GM19025 (cell line): ENCODE measurements around the gene ADGRB2.
A peak's percentile ranks its signal among the peaks of the same experiment; 100 is the strongest.

Experiments
- ATAC-seq: cut with Tn5 transposase; IDR thresholded peaks from one replicate; pipeline ENCODE4 v1.9.1; 2021; ENCODE audit warnings: mild to moderate bottlenecking, low read depth, moderate library complexity; ENCODE audit not compliant: unreplicated experiment

The ADGRB2 gene

DNA sequence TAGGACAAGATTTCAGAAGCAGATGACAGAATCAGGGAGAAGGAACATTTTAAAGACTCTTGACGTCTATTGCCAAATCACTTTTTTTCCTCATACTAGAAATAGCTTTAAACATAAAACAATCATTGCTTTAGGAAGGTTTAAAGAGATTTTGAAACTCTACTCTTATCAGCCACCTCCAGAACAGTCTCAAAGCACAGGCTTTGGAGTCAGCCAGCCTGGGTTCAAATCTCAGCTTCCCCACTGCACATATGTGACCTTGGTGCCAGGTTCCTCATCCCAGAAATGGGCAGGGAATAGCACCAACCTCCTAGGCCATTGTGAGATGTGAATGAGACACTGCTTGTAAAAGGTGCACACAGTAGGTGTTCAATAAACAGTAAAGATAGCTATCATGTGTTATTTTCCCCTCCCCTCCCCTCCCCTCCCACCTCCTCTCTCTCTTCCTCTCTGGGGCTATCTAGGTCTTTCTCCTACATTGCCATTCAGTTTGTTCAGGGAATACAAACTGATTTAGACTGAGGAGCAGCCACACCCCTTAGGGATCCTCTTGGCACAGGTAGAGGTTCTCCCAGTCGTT is 31.0 kb upstream of the ADGRB2 start:
- no peak for ATAC-seq

DNA sequence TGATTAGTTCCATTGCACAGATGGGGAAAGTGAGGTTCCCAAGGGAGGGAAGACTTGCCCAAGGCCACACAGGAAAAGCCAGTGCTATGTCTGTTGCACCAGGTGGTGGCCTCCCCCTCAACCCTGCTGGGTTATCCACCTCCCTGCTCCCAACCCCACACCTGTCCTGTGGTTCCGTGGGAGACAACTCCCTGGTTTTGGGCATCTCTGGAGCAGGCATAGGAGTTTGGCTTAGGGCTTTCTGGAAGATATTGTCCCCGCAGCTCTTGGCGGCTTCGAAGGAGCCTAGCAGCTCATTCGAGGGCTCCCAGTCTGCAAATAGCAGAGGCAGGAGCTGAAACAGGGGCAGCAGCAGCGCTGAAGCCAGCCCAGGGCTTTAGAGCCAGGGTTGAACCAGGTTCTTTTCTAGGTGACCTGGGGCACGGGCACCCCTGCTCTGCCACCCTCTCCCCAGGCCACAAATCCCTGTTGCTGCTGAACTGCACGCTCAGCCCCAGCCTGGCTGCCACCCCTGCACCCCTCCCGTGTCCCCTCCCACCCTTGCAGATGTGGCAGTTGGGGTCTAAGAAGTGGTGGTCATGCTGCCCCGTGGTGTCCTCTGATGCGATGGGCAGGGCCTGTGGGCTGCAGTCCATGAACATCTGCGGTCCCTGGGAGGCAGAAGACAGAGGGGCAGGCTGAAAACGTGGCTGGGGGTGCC is 29.6 kb upstream of the ADGRB2 start:
- ATAC-seq = no peak

DNA sequence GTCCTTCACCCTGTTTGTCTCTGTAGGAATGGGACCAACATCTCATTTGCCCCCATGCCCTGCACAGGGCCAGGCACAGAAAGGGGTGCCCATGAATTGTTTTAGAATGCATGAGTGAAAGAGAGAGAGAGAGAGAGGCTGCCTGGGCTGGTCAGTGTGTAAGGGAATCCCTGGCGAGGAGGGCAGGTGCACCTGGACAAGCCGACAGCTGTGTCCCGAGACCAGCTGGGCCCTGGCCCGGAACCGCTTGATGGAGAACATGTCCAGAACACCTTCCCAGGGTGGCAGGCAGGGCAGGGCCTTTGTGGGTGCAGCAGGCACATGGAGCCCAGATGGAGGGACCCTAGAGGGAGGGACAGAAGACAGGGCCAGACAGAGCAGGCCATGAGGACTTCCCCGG is 28.9 kb upstream of the ADGRB2 start:
- no peak for ATAC-seq

DNA sequence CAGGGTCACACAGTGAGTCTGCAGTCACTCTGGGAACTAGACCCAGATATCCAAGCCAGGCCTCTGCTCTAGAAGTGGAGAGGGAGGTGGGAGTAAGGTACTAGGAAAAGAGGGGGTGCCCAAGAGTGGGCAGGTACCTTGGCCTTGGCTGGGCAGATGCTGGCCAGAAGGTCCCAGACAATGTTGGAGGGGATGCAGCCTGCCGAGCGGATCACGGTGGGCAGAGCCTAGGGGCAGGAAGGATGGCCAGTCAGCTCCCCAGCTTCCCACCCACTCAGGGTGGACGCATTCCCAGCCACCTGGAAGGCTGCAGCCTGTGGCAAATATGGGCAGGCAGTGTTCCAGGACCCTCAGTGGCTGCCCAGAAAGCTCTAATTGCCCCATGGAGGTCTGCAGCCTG is 28.4 kb upstream of the ADGRB2 start:
- ATAC-seq = no peak

DNA sequence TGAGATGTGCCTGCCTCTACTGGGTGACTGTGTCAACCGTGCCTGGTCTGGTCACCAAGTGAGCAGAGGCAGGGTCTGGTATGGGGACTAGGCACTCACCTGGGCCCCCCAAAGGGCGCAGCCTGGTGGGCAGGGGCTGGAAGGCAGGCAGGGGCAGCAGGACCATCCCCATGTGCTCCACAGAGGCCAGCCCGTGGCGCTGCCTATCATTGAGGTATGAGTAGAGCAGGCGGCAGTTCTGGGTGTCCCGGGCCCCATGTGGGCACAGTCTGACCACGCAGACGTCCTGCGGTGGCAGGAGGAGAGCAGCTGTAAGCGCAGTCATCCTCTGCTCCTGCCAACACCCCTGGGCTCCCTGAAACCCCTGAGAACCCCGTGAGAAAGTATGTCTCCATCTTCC is 28.0 kb upstream of the ADGRB2 start:
- ATAC-seq = no peak

DNA sequence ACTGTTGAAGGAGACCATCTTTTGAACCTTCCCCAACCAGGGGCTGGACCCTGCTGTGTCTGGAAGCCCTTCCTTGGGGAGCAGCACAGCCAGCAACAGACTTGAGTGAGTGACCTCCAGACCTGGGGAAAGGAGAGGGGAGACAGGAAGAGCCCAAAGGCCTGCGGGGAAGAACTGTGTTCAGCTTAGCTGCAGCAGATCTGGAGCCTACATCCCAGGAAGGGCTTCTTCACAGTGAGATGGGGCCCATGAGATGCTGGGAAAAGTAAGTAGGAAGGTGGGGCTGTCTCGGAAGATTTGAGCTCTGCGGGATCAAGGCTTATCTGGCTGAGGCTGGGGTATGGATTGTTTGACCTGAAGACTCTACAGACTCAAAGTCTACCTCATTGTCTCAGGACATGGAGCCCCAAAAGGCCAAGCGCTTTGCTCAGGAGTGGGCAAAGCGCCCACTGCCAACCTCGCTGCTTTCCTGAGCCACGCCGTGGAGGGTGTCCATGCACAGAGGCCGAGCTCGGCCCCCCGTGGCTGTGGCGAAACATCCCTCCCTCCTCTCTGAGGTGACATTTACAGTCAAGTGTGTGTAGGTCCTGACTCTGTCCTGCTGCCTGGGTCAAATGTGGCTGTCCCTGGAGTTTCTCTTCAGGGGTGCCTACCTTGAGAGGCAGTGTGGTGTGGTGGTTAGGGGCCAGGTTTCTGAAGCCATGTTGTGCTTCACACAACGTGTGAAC is 27.2 kb upstream of the ADGRB2 start:
- ATAC-seq = no peak

DNA sequence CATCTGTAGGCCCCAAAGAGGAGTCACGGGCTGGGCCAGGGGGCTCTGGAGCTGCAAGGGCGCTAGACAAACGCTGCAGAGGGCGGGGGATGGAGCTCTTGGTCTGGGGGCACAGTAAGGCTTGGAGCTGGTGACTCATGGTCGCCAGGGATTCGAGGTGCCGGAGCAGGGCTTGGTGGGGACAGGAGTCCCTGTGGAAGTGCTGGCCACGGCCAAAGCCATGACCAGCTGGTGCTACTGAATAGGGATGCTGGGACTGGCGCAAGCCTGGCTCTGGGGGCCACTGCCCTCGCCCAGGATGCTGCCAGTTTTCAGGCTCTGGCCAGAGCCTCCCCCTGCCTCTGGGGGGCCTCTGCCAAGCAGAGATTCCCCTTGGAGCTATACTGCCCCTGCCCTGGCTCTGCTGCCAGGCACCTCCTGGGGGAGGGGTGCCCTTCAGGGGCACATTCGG is 26.5 kb upstream of the ADGRB2 start:
- ATAC-seq = no peak

DNA sequence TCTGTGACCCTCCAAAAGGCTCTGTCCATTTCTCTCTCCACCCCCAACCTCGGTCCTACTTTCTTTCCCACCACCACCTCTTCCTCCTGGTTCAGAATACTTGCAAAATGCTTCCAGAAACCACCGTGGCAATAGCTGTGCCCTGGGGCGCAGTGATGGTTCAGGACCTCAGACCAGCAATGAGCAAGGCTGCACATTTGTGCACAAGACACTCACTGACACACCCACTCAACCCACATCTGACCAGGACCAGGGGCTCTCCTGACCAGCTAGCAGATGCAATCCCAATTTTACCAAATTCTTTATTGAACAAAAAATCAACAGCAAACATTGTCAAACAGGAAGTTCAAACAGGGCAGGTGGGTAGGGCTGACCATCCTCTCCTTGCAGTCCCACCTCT is 26.0 kb upstream of the ADGRB2 start:
- no peak for ATAC-seq

DNA sequence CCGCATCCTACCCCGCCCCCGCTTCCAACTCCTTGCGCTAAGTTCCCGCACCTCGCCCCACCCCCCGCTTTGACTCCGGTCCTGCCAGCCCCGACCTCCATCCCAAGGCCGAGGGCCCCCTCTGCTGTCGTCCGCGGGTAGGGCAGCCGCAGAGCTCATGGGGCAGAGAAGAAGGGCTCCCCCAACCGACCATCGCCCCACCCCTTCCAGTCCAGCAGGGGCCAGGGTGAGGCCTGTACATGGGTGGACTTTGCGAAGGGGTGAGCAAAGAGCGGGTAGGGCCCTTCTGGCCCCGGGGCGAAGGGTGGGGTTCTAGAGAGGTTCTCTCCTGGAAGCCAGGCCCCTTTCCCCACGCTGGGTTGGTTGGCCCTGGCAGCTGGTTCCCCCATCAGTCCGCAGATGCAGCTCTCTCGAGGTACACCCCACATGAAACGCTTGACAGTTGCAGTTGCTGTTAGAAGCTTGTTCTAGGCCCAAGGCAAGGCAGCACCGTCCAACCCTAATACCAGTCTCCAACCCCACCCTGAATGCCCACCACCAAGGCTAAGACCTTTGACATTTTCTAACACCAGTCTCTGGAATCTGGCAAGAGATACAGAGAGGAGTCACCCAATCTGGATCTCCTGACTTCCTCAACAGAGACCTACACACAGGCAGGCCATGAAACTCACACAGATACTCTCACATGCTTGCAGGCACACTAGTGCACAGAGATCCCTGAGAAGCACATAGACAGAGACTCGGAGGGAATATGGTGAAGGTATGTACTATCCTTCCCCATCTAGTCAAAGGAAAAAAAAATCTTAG is 25.3 kb upstream of the ADGRB2 start:
- ATAC-seq = peak; percentile 57

DNA sequence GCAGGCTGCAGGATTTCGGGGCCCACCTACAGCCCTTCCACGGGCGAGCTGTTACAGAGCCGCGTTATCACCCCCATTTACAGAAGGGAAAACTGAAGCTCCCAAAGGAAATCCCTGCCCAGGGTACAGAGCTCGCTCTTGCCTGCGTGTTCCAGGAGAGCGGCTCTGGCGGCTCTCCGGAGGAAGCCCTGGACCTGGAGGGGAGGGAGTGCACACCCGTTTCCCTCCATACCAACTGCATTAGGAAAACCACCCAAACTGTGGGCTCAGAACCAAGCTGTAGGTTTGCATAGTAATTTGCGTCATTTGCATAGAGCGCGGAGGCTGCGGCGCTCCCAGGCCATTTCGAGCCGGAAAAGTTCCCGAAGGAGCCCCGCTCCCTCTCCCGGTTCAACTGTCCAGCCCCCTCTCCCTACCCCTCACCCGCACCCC is 24.7 kb upstream of the ADGRB2 start:
- ATAC-seq = no peak

DNA sequence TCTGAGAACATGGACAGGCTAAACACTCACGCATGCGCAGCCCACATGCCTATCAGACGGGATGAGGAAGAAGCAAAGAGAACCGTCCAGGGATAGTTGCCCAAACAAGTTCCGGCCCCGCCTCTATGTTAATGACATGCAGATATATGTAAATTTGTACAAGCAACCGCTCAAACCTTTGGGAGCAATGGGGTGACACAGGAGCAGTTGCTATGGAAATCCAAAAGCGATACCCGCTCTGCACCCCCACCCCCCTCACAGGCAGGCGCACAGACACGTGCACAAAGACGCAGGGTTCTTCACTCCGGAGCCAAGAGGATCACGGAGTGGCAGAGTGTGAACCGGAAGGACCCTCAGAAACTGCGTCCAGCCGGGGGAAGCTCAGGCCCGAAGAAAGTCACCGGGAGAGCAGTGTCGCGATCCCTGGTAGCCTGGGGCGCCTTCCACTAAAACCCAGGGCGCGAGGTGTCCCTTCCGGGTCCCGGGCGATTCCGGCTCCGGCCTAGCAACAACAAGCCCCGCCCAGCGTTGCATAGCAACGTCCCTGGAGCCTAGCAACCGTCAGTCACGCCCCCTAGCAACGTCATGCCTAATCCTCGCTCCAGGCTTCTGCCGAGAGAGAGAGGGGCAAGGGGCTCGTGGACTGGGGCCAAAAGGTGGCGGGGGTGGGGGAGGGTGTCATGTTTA is 24.1 kb upstream of the ADGRB2 start:
- ATAC-seq = peak; percentile 60

DNA sequence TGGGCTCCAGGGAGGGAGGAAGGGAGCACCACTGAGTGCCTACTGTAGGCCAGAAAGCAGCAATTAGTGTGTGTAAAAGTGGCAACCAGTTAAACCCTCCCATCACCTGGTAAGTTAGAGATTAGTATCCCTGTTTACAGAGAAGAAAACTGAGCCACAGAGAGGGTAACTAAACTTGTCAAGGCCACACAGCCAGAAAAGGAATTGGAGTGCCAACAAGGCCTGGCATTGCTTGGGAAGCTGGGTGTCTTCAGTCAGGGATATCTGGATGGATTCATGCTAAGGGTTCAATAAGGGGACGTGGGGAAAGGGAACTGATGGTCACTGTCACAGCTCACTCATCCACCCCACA is 23.6 kb upstream of the ADGRB2 start:
- ATAC-seq = no peak

DNA sequence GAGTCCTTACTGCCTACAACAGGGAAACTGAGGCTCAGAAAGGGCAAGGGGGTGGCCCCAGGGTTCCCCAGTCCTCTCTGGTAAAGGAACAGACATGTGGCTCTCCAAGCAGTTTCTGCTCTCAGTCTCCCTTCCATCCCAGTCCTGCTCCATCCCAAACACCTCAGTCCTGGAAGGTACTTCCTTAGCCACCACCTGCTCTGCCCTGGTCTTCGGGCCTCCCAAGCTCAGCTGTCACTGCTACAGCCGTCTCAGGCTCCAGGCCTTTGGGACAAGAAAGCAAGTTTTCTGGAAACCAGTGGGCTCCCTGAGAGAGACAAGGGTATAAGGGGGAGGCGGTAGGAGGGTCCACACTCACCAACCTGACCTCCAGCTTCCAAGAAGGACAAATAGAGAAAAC is 23.1 kb upstream of the ADGRB2 start:
- no peak for ATAC-seq

DNA sequence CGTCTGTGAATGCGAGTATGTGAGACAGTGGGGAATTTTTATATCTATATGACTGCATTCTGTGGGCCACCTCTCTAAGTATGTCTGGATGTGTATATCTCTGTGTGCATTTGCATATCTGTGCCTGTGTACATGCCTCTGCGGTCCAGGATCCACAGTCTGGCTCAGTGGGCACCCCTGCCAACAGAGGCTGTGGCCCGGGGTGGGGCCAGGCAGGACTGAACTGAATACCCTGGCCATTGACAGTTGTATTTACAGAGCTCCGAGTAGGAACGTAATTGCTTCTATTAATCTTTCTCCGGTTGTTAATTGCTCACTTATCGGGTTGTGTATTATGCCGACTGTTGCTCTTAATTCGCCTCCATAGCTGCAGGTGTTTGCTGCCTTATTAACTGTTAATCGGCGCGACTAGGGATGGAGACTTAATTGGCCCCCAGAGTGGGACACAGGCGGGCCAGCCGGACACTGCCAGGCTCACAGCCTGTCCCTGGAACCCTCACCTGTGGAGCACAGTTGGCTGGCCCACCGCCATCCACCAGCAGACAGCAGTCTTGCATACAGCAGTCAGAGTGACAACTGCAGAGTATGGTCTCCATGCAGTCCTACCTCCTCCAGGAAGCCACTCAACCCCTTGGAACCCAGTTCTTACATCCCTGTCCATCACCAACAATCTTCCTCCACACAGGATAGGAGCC is 22.4 kb upstream of the ADGRB2 start:
- ATAC-seq = no peak

DNA sequence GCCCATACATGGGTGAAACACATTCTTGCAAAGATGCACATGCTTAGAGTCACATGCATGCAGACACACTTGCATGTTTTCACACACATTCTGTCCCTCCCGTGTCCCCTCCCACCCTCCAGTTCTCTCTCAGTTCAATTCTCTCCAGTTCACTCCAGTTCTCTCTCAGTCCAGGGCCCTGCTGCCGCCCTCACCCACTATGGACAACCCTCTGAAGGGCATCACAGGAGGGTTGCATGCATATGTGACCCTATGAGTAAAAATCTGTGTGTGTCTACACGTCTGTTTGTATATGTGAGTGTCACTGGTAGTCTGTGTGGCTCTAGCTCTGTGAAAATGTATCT is 21.8 kb upstream of the ADGRB2 start:
- ATAC-seq = no peak

DNA sequence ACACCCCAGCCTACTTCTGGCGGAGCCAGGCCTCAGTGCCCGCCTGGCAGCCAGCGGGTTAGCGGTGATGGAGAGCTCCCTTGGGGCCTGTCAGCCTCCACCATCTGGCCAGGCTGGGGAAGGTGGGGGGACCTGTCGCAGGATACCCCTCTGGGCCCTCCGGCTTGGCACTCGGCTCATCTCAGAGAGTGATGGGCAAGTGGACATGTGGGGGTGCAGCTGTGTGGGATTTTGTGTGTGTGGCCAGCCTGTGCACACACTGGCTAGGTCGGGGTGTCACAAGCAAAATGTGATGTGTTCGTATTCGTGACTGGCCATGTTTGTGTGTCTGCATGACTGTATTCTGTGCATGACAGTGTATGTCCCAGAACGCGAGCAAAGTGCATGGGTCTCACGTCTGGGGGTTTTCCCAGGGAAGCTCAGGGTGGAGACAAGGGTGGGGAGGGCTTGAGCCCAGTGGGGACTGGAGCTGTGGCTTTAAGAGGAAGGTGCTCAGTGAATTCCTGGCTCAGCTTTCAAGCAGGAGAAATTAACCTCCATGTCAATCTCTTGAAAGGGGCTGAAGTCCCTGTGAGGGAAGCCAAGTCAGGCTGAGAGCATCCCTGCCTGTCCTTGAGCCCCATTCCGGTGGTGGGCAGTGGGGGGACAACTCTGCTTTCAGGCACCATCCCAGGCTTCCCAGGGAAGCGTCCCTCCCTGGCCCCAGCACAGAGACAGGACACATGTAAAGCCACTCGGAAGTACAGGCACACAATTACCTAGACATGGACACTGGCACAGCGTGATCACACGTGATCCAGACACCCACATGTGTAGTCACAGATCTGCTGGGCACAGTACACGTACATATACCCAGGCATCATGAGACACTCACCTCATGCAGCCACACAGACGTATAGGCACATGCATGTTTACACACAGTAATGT is 21.1 kb upstream of the ADGRB2 start:
- ATAC-seq = no peak

DNA sequence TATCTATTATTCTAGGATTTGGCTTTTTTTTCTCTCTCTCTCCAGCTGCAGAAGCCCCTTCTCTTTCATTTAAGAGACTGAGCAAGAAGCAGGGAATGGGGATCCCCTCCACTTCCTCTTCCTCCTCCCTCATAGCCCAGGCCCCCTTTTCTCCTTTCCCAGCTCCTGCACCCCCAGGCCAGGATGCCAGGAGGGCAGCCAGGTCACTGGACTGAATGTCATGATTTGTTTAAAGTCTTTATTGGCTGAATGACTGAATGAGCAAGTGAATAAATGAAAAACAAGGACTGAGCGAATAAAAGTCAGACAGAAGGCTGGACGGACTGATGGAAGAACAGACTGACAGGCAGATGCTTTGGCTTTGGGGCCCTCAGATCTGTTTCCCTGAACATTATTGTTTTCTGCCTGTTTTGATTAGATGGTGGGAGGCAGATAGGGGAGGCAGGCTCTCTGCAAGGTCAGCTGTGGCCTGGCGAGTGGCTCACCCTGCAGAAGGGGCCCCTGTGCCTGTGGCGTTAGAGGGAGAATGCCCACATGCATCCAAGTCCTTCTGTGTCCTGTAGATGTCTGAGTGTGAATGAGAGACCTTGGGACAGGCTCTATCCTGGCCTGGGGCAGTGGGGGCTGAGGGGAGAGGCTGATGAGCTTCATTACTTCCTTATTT is 20.3 kb upstream of the ADGRB2 start:
- no peak for ATAC-seq

DNA sequence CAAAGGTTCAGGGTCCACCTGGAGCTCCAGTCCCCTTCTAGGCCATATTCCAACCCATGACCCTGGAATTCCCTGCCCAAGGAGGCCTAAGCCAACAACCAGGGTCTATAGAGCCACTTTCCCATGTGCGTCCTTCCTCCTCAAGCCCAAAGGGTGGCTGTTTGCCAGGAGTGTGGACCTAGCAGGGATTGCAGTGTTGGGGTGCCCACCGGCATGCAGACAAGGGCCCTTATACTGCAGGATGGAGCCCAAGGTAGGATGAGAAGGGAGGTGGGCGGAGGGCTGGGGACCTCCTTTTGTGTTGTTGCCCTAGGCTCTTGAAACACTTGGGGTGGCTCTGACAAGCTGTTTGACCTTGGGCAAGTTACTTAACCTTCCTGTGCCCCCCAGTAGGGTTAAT is 19.7 kb upstream of the ADGRB2 start:
- ATAC-seq = no peak
